Coronary artery (tissue), 2 donors: ENCODE data around the gene COL10A1.
A peak's percentile ranks its signal among the peaks of the same experiment; 100 is the strongest.

ENCODE experiments used
- DNase-seq: peaks from one replicate; pipeline ENCODE4 v3.0.0-alpha.2; 2017; ENCODE audit warnings: low spot score
- H3K27ac ChIP-seq, 2 donors: fragments of 200-600 bp; sonication (generic); one replicate each; pipeline ENCODE4 v1.5.1; 2016 to 2019
- H3K4me3 ChIP-seq: fragments of 200-600 bp; sonication (generic); 2 replicates; pipeline ENCODE4 v1.5.1; 2016; ENCODE audit warnings: mild to moderate bottlenecking, moderate library complexity
- TF ChIP-seq, protein P1 (sequence below): fragments of 200-600 bp; sonication (generic); IDR thresholded peaks from one replicate; pipeline ENCODE4 v1.5.1; 2019; ENCODE audit warnings: antibody characterized with exemption

The COL10A1 gene

DNA sequence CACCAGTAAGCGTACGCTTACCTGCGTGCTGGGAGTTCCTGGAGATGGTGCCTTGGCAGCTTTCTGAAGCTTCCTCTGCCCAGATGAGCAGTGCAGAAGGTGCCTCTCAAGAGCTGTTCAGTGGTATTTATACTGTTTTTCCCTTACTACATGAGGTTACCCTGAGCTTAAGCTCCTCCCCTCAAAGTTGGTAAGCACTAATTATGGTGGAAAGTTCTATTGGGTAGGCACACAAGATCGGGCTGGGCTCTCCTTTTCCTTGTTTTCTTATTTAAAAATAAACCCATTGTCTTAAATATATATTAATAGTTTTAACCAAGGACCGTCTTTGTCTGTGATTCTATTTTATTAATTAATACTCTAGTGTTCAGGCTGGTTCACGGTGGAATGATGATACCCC lies at the start of gene COL10A1:
TSS of gene COL10A1 (minus strand) at position 101 of the 400 bp plus-strand sequence. CDS start 640 bp downstream, outside the sequence.
- TF ChIP-seq, protein P1, sequence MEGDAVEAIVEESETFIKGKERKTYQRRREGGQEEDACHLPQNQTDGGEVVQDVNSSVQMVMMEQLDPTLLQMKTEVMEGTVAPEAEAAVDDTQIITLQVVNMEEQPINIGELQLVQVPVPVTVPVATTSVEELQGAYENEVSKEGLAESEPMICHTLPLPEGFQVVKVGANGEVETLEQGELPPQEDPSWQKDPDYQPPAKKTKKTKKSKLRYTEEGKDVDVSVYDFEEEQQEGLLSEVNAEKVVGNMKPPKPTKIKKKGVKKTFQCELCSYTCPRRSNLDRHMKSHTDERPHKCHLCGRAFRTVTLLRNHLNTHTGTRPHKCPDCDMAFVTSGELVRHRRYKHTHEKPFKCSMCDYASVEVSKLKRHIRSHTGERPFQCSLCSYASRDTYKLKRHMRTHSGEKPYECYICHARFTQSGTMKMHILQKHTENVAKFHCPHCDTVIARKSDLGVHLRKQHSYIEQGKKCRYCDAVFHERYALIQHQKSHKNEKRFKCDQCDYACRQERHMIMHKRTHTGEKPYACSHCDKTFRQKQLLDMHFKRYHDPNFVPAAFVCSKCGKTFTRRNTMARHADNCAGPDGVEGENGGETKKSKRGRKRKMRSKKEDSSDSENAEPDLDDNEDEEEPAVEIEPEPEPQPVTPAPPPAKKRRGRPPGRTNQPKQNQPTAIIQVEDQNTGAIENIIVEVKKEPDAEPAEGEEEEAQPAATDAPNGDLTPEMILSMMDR = no peak

DNA sequence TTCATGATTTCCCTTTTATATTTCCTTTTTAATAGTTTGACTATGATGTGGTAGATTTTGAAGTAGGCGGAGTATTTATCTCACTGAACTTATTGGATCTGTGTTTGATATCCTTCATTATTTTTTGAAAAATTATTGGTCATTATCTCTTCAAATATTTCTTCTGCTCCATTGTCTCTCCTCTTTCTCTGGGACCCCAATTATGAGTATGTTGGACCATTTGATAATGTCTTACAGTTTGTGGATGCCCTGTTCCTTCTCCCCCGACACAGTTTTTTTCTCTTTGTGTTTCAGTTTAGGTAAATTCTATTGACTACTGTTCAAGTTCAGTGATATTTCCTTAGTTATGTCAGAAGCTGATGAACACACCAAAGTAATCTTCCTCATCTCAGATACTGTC lies 49.4 kb upstream of the COL10A1 start:
- TF ChIP-seq, protein P1 = no peak
- Histone ChIP-seq H3K27ac (no peak overlapping the region), H3K4me3 (no peak overlapping the region)
- DNase-seq = no peak

More for the DNA sequence above, at the start of gene COL10A1:
- DNase-seq = no peak
- H3K4me3 ChIP-seq = no peak within 1 kb of the TSS
- H3K27ac ChIP-seq = no peak within 1 kb of the TSS

DNA sequence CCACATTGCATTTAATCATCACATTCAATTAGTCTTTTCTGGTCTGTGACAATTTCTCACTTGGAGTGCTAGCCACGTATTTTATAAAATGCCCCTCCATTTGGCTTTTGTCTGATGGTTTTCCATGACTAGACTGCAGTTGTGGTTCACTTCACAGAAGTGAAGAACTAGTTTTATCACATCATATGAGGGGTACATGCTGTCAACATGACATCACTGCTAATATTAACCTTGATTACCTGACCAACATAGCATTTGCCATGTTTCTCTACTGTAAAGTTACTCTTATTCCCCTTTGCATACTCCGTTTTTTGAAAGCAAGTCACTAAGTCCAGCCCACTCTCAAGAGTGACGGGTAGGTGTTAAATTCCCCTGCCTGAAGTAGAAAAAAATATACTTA lies 48.0 kb upstream of the COL10A1 start:
- no peak for DNase-seq
- no peak overlapping the region for H3K4me3 ChIP-seq
- TF ChIP-seq, protein P1 = no peak
- H3K27ac ChIP-seq = no peak overlapping the region

DNA sequence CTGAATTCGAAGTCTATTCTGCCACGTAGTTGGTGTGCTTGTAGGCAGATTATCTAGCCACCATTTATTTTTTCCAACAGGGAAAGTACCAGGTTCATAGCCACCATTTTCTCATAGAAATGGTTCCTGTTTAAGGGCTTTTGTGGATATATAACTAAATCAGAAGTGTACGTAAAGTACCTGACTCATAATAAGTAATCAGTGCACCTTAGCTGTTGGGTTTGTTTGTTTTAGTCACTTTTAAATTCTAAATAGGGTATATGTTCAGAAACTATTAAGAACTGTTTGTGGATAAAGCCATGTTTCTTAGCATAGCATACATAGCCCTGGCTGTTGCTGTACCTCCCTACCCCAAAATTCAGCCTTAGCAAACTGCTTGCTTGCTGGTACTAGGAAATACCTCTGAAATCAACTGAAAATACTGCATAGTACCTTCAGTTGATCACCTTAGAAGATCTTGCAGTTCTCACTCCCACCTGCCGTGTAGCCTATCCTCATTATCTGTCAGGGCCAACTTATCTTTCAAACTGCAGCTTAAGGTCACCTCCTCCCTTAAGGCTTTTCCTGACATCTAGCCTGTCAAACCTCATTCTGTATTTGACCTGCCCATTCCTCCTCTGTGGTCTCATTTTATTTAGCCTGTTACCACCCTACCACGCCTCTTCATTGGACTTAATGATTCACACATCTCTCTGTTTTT lies 44.6 kb upstream of the COL10A1 start:
- DNase-seq = no peak
- H3K27ac ChIP-seq = no peak overlapping the region
- TF ChIP-seq, protein P1 = no peak
- H3K4me3 ChIP-seq = no peak overlapping the region

DNA sequence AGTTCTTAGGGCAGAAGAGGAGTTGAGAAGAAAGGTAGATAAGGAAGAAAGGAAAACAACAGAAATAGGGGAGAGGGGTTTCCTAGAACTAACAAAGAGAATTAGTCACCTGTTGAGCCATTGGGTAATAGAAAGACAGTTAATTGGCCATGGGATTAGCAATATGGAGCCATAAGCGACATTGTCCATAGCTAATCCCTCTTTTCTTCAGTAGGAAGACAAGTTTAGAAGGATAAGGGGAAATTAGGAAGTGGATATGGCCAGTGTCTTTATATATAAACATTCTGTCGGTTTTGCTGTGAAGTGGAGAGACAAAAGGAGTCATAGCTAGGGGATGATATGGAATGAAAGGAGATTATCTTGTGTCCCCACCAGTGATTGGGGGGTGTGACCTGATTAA lies 43.9 kb upstream of the COL10A1 start:
- no peak overlapping the region for H3K27ac ChIP-seq
- no peak for DNase-seq
- TF ChIP-seq, protein P1 = no peak
- H3K4me3 ChIP-seq = no peak overlapping the region

DNA sequence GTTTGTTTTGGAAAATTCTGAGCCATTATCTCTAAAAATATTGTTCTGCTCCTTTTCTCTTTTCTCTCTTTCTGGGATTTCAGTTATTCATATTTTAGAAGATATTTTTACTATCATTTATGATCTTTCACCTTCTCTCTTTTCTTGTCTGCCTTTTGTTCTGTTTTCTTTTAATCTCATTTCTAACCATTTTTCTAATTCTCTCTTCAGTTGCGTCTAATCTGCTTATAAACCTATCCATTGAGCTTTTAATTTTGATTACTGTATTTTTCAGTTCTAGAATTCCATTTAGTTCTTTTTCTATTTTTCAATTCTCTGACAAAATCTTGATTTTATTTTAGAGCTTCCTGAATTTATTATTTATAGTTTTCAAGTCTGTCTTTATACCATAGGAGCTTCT lies 42.2 kb upstream of the COL10A1 start:
- DNase-seq = no peak
- H3K27ac ChIP-seq = no peak overlapping the region
- TF ChIP-seq, protein P1 = no peak
- H3K4me3 ChIP-seq = no peak overlapping the region

DNA sequence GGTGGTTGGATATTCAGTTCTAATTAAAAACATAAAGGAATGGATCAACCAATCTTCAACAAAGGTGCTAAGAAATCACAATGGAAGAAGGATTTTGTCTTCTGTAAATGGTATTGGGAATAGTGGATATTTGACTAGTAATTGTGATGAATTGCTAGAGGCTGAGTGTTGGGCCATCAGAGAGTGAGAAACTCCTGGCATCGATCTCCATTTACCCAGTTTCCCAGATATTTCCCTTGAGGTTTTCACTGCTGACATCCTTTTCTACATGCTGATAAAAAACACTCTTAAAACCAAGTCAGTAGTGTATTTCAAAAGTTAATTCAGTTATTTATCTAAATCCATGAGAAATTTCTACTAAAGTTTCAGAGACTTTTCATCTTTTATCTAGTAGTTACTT lies 40.4 kb upstream of the COL10A1 start:
- TF ChIP-seq, protein P1 = no peak
- no peak for DNase-seq
- Histone ChIP-seq H3K4me3 (no peak overlapping the region), H3K27ac (peak overlapping the region in 1 of 2 donors; percentile 35)
